Smooth muscle cell (in vitro differentiated cells): ENCODE data around the gene ICE1. TPM values are rescaled to one million over a fixed set of nuclear protein-coding genes. Genes with fewer than 3 reads are reported as not detected.
"Not testable (repeated sequence)": the region's sequence is repeated elsewhere in the genome, so short reads cannot be mapped to it uniquely, and the experiment has no call there.

Experiments
- DNase-seq: peaks from one replicate; lab custom pipeline; 2025; ENCODE audit not compliant: unreplicated experiment; lab: John Stamatoyannopoulos, UW
- H2AFZ ChIP-seq: fragments of 200-600 bp; sonication (generic); 2 replicates; pipeline ENCODE4 v1.6.0; 2016; ENCODE audit warnings: antibody characterized with exemption, low read depth, mild to moderate bottlenecking
- H3F3A ChIP-seq: fragments of 200-600 bp; sonication (generic); 2 replicates; pipeline ENCODE4 v1.6.0; 2017; ENCODE audit warnings: antibody characterized with exemption, low read depth
- H3K27ac ChIP-seq: fragments of 200-600 bp; sonication (generic); 2 replicates; pipeline ENCODE4 v1.5.1; 2016; ENCODE audit warnings: low read depth, mild to moderate bottlenecking
- H3K27me3 ChIP-seq: fragments of 200-600 bp; sonication (generic); 2 replicates; pipeline ENCODE4 v1.6.1; 2016; ENCODE audit warnings: low read depth, mild to moderate bottlenecking
- H3K36me3 ChIP-seq: fragments of 200-600 bp; sonication (generic); 2 replicates; pipeline ENCODE4 v1.5.1; 2016; ENCODE audit warnings: low read depth
- H3K4me1 ChIP-seq: fragments of 200-600 bp; sonication (generic); 2 replicates; pipeline ENCODE4 v1.5.1; 2016; ENCODE audit warnings: low read depth
- H3K4me2 ChIP-seq: fragments of 200-600 bp; sonication (generic); 2 replicates; pipeline ENCODE4 v1.6.0; 2016; ENCODE audit warnings: mild to moderate bottlenecking
- H3K4me3 ChIP-seq: fragments of 200-600 bp; sonication (generic); 2 replicates; pipeline ENCODE4 v1.5.1; 2016; ENCODE audit warnings: mild to moderate bottlenecking
- H3K79me2 ChIP-seq: fragments of 200-600 bp; sonication (generic); 2 replicates; pipeline ENCODE4 v1.6.0; 2016; ENCODE audit warnings: low read depth, mild to moderate bottlenecking
- H3K9ac ChIP-seq: fragments of 200-600 bp; sonication (generic); 2 replicates; pipeline ENCODE4 v1.6.0; 2016; ENCODE audit warnings: low read depth
- H3K9me3 ChIP-seq: fragments of 200-600 bp; sonication (generic); replicated peaks from 2 replicates; pipeline ENCODE4 v1.5.1; 2016; ENCODE audit warnings: low read depth
- H4K20me1 ChIP-seq: fragments of 200-600 bp; sonication (generic); 2 replicates; pipeline ENCODE4 v1.6.0; 2016; ENCODE audit warnings: low read depth
- CTCF ChIP-seq: fragments of 200-600 bp; sonication (generic); IDR thresholded peaks from 2 replicates; pipeline ENCODE4 v1.5.1; 2017; ENCODE audit warnings: borderline replicate concordance, mild to moderate bottlenecking, antibody characterized with exemption; ENCODE audit not compliant: insufficient read depth, poor library complexity, severe bottlenecking
- WGBS: methylation state at CpG from one replicate; pipeline ENCODE4 v1.1.7; 2016; ENCODE audit warnings: low lambda C conversion rate; 5-methylcytosine and 5-hydroxymethylcytosine counted together
- polyA plus RNA-seq: library from polyadenylated mRNA; unstranded; fragments of >200 nt; fragmentation: Nextera tagmentation; extraction: Ambion mirVana; gene quantifications from 2 replicates; pipeline ENCODE4 v1.2.1, GENCODE V29; 2016
- total RNA-seq: library from RNA; depleted of rRNA; stranded (reverse); fragments of >200 nt; gene quantifications from 2 replicates; pipeline ENCODE4 v1.2.3, GENCODE V29; 2014

ICE1 gene
- total and polyA plus RNA-seq, 2 experiments from 2014 or later = 10.2 to 25.4 TPM

GRCh38 chr5:5386329-5386728 is 36.1 kb upstream of the ICE1 start:
- H2AFZ ChIP-seq = no peak overlapping the region
- no peaks in the 10 kb centered on the region for H3K36me3 ChIP-seq
- no peak for DNase-seq
- no peaks in the 10 kb centered on the region for H4K20me1 ChIP-seq
- 89% methylated on average over 2 of the region's 2 CpGs for WGBS
- no peaks in the 10 kb centered on the region for H3K27me3 ChIP-seq
- H3K4me1 ChIP-seq = peaks cover 8% of the 10 kb centered on the region
- no peaks in the 10 kb centered on the region for H3K9me3 ChIP-seq
- no peak overlapping the region for H3K4me3 ChIP-seq
- no peak overlapping the region for H3K4me2 ChIP-seq
- no peaks in the 10 kb centered on the region for H3F3A ChIP-seq
- H3K9ac ChIP-seq = no peak overlapping the region
- no peak overlapping the region for H3K27ac ChIP-seq
- TF ChIP-seq CTCF = no peak
- no peaks in the 10 kb centered on the region for H3K79me2 ChIP-seq

GRCh38 chr5:5387192-5387591 is 35.3 kb upstream of the ICE1 start:
- H3K27ac ChIP-seq = no peak overlapping the region

GRCh38 chr5:5387777-5388176 is 34.7 kb upstream of the ICE1 start:
- Histone ChIP-seq H3K27me3 (no peaks in the 10 kb centered on the region), H4K20me1 (no peaks in the 10 kb centered on the region), H3K36me3 (no peaks in the 10 kb centered on the region), H3F3A (no peaks in the 10 kb centered on the region), H3K4me1 (peaks cover 6% of the 10 kb centered on the region), H3K9ac (no peak overlapping the region), H3K27ac (no peak overlapping the region), H3K9me3 (no peaks in the 10 kb centered on the region), H2AFZ (no peak overlapping the region), H3K79me2 (no peaks in the 10 kb centered on the region), H3K4me2 (no peak overlapping the region), H3K4me3 (no peak overlapping the region)
- 68% methylated on average over 1 of the region's 1 CpG for WGBS
- DNase-seq = no peak
- TF ChIP-seq CTCF = no peak

More at GRCh38 chr5:5387192-5387591, 35.3 kb upstream of the ICE1 start:
- Histone ChIP-seq H3K79me2 (no peaks in the 10 kb centered on the region), H2AFZ (no peak overlapping the region), H3K9me3 (no peaks in the 10 kb centered on the region), H3K4me2 (no peak overlapping the region), H3K4me1 (peaks cover 8% of the 10 kb centered on the region), H3K9ac (no peak overlapping the region), H4K20me1 (no peaks in the 10 kb centered on the region), H3K36me3 (no peaks in the 10 kb centered on the region), H3K4me3 (no peak overlapping the region), H3F3A (no peaks in the 10 kb centered on the region), H3K27me3 (no peaks in the 10 kb centered on the region)
- DNase-seq = no peak
- no peak for TF ChIP-seq CTCF
- 78% methylated on average over 2 of the region's 2 CpGs for WGBS

- H3K79me2 ChIP-seq, H3K9ac ChIP-seq: not testable (repeated sequence)
Measured at GRCh38 chr5:5390121-5390869, 32.2 kb upstream of the ICE1 start.

GRCh38 chr5:5392504-5392903 is 30.0 kb upstream of the ICE1 start:
- not testable (repeated sequence) for H3F3A ChIP-seq, H3K36me3 ChIP-seq, H3K27me3 ChIP-seq, H3K9me3 ChIP-seq, H2AFZ ChIP-seq, H3K4me2 ChIP-seq, H3K9ac ChIP-seq, H4K20me1 ChIP-seq, H3K4me1 ChIP-seq, H3K79me2 ChIP-seq, DNase-seq, H3K27ac ChIP-seq, H3K4me3 ChIP-seq
- 91% methylated on average over 2 of the region's 2 CpGs for WGBS

More at GRCh38 chr5:5390121-5390869, 32.2 kb upstream of the ICE1 start:
- not testable (repeated sequence) for DNase-seq, H3F3A ChIP-seq, H2AFZ ChIP-seq, H3K9me3 ChIP-seq, H3K27me3 ChIP-seq, H3K27ac ChIP-seq, H4K20me1 ChIP-seq, H3K4me3 ChIP-seq, H3K4me2 ChIP-seq, H3K36me3 ChIP-seq, H3K4me1 ChIP-seq
- 71% methylated on average over 12 of the region's 12 CpGs for WGBS
